HCT116 (cell line): ENCODE measurements around the gene DMPK. TPM values are rescaled to one million over a fixed set of nuclear protein-coding genes. Genes with fewer than 3 reads are reported as not detected.

ENCODE experiments used
- ATAC-seq: fragments of 200-7000 bp; cut with Tn5 transposase; 2 replicates; pipeline ENCODE4 v1.9.1; 2020; ENCODE audit warnings: mild to moderate bottlenecking, moderate library complexity
- BruUV-seq: library from RNA; stranded (reverse); fragments of 400-500 nt; replicated peaks from 2 replicates; lab custom pipeline; 2021; lab: Mats Ljungman, UMichigan
- CTCF ChIA-PET: fragments of 300-600 bp; sonication (Branson Sonifier 250); formaldehyde crosslinking; loops from one replicate; lab custom pipeline; 2021; ENCODE audit warnings: antibody characterized with exemption; lab: Charles Lee
- POLR2A ChIA-PET: fragments of 300-600, 350-600 bp; sonication (Branson Sonifier 250); formaldehyde crosslinking; loops from one replicate; lab custom pipeline; 2021; ENCODE audit warnings: antibody characterized with exemption; lab: Charles Lee
- RAD21 ChIA-PET, 2 experiments: fragments of 300-600 bp; sonication (Branson Sonifier 250); formaldehyde crosslinking; loops; one replicate each; lab custom pipeline; 2023; ENCODE audit warnings: low total read pairs in 2 of 2; ENCODE audit not compliant: uncharacterized antibody in 2 of 2, unreplicated experiment in 2 of 2, low non-redundant PET in 1 of 2; lab: Charles Lee
- DNase-seq: peaks from one replicate; pipeline ENCODE4 v3.0.0-alpha.2; 2010; ENCODE audit warnings: low read depth, low spot score
- H2AFZ ChIP-seq: fragments of 200-600 bp; shearing (Covaris generic), sonication (generic); 2 replicates; pipeline ENCODE4 v1.6.1; 2017; ENCODE audit warnings: low read depth, mixed run types, mixed read lengths, antibody characterized with exemption, low read length; ENCODE audit not compliant: poor library complexity, severe bottlenecking
- H3K27ac ChIP-seq: 2 replicates; pipeline ENCODE4 v1.5.1; 2012; ENCODE audit warnings: low read depth, low read length
- H3K27me3 ChIP-seq: fragments of 200-600 bp; sonication (generic); 2 replicates; pipeline ENCODE4 v1.6.1; 2016; ENCODE audit warnings: mixed run types, low read length, mixed read lengths; ENCODE audit not compliant: insufficient read depth
- H3K36me3 ChIP-seq, 2 experiments: fragments of 200-500 bp in 1 of 2; fragments of 200-600 bp in 1 of 2; sonication (Bioruptor generic) in 1 of 2; sonication (generic) in 1 of 2; 2 replicates each; pipeline versions ENCODE4 v1.5.1 to v1.6.1; 2014 to 2016; ENCODE audit warnings: low read length in 2 of 2, inconsistent platforms in 1 of 2, mixed read lengths in 1 of 2, mixed run types in 1 of 2; ENCODE audit not compliant: insufficient read depth in 2 of 2, control insufficient read depth in 1 of 2
- H3K4me1 ChIP-seq, 2 experiments: fragments of 200-600 bp in 1 of 2; sonication (generic) in 1 of 2; 2 replicates each; pipeline versions ENCODE4 v1.5.1 to v1.6.1; 2012 to 2017; ENCODE audit warnings: low read length in 2 of 2, inconsistent platforms in 1 of 2, mild to moderate bottlenecking in 1 of 2, mixed read lengths in 1 of 2, mixed run types in 1 of 2, moderate library complexity in 1 of 2; ENCODE audit not compliant: insufficient read depth in 2 of 2, control insufficient read depth in 1 of 2
- H3K4me2 ChIP-seq: fragments of 200-600 bp; sonication (generic); 2 replicates; pipeline ENCODE4 v1.6.1; 2017; ENCODE audit warnings: mixed run types, low read length, mixed read lengths
- H3K4me3 ChIP-seq, 2 experiments: fragments of 200-600 bp in 1 of 2; sonication (generic) in 1 of 2; replicated peaks in 1 of 2; 2 replicates each; pipeline ENCODE4 v1.5.1; 2011 to 2016; ENCODE audit warnings: low read length in 2 of 2, control low read depth in 1 of 2, low read depth in 1 of 2, mild to moderate bottlenecking in 1 of 2, mixed read lengths in 1 of 2, mixed run types in 1 of 2
- H3K79me2 ChIP-seq: fragments of 200-600 bp; sonication (generic); 2 replicates; pipeline ENCODE4 v1.6.1; 2017; ENCODE audit warnings: mild to moderate bottlenecking, mixed run types, low read length, moderate library complexity, mixed read lengths; ENCODE audit not compliant: insufficient read depth
- H3K9ac ChIP-seq: fragments of 200-600 bp; sonication (generic); 2 replicates; pipeline ENCODE4 v1.6.1; 2016; ENCODE audit warnings: low read length, mixed read lengths
- H3K9me2 ChIP-seq: fragments of 200-600 bp; sonication (generic), shearing (Covaris generic); 2 replicates; pipeline ENCODE4 v1.6.1; 2017; ENCODE audit warnings: mixed run types, mild to moderate bottlenecking, moderate library complexity; ENCODE audit not compliant: insufficient read depth
- H3K9me3 ChIP-seq, 2 experiments: fragments of 200-500 bp in 1 of 2; fragments of 200-600 bp in 1 of 2; sonication (Bioruptor generic) in 1 of 2; sonication (generic) in 1 of 2; 2 replicates each; pipeline ENCODE4 v1.6.1; 2014 to 2017; ENCODE audit warnings: low read length in 2 of 2, mixed read lengths in 2 of 2, inconsistent platforms in 1 of 2, low read depth in 1 of 2, mild to moderate bottlenecking in 1 of 2, mixed run types in 1 of 2, moderate library complexity in 1 of 2; ENCODE audit not compliant: control insufficient read depth in 1 of 2, insufficient read depth in 1 of 2
- H4K20me1 ChIP-seq: fragments of 200-600 bp; sonication (generic), shearing (Covaris generic); 2 replicates; pipeline ENCODE4 v1.6.1; 2017; ENCODE audit warnings: mixed run types, mild to moderate bottlenecking, moderate library complexity; ENCODE audit not compliant: insufficient read depth
- ATF3 ChIP-seq: IDR thresholded peaks from 2 replicates; pipeline ENCODE4 v1.6.1; 2012
- EZH2phosphoT487 ChIP-seq: fragments of 200-600 bp; IDR thresholded peaks from 2 replicates; pipeline ENCODE4 v1.6.1; 2018; ENCODE audit warnings: antibody characterized with exemption, borderline replicate concordance
- FOSL1 ChIP-seq: IDR thresholded peaks from 2 replicates; pipeline ENCODE4 v1.6.1; 2012; ENCODE audit warnings: low read depth
- RAD21 ChIP-seq: IDR thresholded peaks from 2 replicates; pipeline ENCODE4 v1.6.1; 2012; ENCODE audit warnings: low read depth, mild to moderate bottlenecking
- REST ChIP-seq: IDR thresholded peaks from 2 replicates; pipeline ENCODE4 v1.6.1; 2012; ENCODE audit warnings: low read depth
- SRF ChIP-seq: IDR thresholded peaks from 2 replicates; pipeline ENCODE4 v1.6.1; 2012; ENCODE audit warnings: low read depth
- ZNF274 ChIP-seq: fragments of 200-500 bp; sonication (Bioruptor generic); IDR thresholded peaks from 2 replicates; pipeline ENCODE4 v1.6.1; 2014; ENCODE audit warnings: mild to moderate bottlenecking, low read depth, low read length, inconsistent platforms
- intact Hi-C: fragments of 100-400 bp; cut with micrococcal nuclease; formaldehyde crosslinking; loops from 2 replicates; pipeline ENCODE4 v1.10.0; 2022
- total RNA-seq: library from RNA; stranded (reverse); gene quantifications from one replicate; pipeline ENCODE4 v1.2.1, GENCODE V29; 2021; ENCODE audit not compliant: unreplicated experiment
- TF ChIP-seq, protein P1 (sequence below): IDR thresholded peaks from 2 replicates; pipeline ENCODE4 v1.6.1; 2012

DMPK gene
- total RNA-seq, 1 experiment from 2014 or later = 52.5 TPM

DNA sequence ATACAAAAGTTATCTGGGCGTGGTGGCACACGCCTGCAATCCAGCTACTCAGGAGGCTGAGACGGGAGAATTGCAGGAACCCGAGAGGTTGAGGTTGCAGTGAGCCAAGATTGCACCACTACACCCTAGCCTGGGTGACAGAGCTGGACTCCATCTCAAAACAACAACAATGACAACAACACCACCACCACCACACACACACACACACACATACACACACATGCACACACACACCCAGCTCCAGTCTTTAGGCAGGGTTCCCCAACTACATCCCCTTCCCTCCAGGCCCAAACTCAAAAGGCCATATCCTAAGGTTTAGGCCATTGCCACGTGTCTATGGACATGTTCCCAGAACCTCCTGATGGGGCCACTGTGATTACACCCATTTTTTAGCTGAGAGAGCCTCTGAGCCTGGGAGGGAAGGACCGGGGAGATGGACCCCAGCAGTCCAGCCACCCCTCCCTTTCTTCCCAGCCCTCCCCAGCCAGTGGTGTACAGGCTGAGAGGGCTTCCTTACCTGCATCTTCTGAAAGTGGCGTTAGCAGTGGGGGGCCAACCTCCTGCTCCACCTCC, 19.4 kb upstream of the DMPK start:
- intact Hi-C loops = no loop called here
- Histone ChIP-seq H3K9me3 (no peaks in the 10 kb centered on the region), H3K79me2 (no peaks in the 10 kb centered on the region), H3K4me1 (peaks cover 0 to 21% of the 10 kb centered on the region in 2 experiments; a peak in 2 of 4 replicates), H4K20me1 (no peaks in the 10 kb centered on the region), H3K4me2 (no peak overlapping the region), H3K9me2 (no peaks in the 10 kb centered on the region), H2AFZ (no peak overlapping the region), H3K9ac (no peak overlapping the region), H3K27ac (no peak overlapping the region), H3K4me3 (no peak overlapping the region), H3K27me3 (no peaks in the 10 kb centered on the region), H3K36me3 (no peaks in the 10 kb centered on the region)
- RAD21 ChIA-PET = no interaction called here
- ATAC-seq = no peak
- DNase-seq = no peak
- BruUV-seq = no TSS peak
- CTCF ChIA-PET = interaction anchor here (3.9 kb wide), 1 partner anchor 32 kb away, joined by 54 read pairs; the partner anchor contains the start of gene SIX5
- TF ChIP-seq, protein P1, sequence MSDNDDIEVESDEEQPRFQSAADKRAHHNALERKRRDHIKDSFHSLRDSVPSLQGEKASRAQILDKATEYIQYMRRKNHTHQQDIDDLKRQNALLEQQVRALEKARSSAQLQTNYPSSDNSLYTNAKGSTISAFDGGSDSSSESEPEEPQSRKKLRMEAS = no peak
- TF ChIP-seq FOSL1 (no peak), EZH2phosphoT487 (no peak), REST (no peak), ATF3 (no peak), SRF (no peak), ZNF274 (no peak), RAD21 (no peak)
- POLR2A ChIA-PET = no interaction called here
